ENCODE results near the gene PSMD5. TPM values are rescaled to one million over a fixed set of nuclear protein-coding genes. Genes with fewer than 3 reads are reported as not detected.
"Not testable (repeated sequence)": the region's sequence is repeated elsewhere in the genome, so short reads cannot be mapped to it uniquely, and the experiment has no call there.

Gene PSMD5
- total RNA-seq, 1 donor from 2014 or later: 27.1 TPM

DNA sequence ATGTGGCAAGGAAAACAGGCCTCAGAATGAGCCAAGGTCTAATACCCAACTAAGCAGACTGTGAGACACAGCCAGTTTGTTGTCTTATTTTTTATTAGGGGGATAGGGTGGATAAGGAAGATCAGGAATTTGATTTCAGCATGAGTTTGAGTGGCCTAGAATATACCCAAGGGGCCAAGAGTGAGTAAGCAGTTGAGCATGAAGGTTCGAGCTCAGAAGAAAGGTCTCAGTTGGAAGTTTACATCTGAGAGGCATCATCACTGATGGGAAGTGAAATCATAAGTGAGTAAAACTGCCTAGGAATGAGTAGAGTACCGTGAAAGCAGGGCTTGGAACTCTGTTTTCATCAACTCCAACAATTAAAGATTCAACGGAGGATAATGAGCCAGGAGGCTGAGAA is 12.6 kb downstream of the PSMD5 start:
- Histone ChIP-seq H3K27me3 (ENCODE audit: control insufficient read depth in 3 of 3, insufficient read depth in 3 of 3, low read length in 3 of 3) (no peaks in the 10 kb centered on the region), H3K4me3 (ENCODE audit: low read length in 3 of 3) (no peak overlapping the region), H3K9ac (ENCODE audit: low read depth in 1 of 3, low read length in 3 of 3) (no peak overlapping the region), H3K4me1 (ENCODE audit: control insufficient read depth in 3 of 3, insufficient read depth in 3 of 3, low read length in 3 of 3) (no peaks in the 10 kb centered on the region), H3K9me3 (ENCODE audit: control insufficient read depth in 3 of 3, low read length in 3 of 3) (no peaks in the 10 kb centered on the region), H3K36me3 (ENCODE audit: control insufficient read depth in 3 of 3, insufficient read depth in 3 of 3, low read length in 3 of 3) (peaks cover 23 to 48% (median 44%) of the 10 kb centered on the region in 3 donors), H3K27ac (ENCODE audit: low read depth, low read length) (no peak overlapping the region)

DNA sequence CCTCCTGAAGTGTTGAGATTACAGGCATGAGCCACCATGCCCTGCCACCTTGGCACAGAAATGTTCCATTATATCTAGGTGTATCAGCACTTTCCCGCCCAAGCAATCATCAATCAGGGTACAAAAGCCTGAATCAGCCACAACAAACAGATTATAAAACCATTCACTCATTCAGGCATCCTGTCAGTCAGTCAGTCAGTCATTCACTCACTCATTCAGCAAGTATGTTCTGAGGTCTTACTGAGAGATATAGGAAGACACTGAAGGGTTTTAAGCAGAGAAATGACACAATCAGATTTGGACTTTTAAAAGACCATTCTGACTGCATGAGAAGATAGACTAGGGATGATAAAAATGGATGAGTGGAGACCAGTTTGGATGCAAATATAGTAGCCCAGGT is 13.1 kb downstream of the PSMD5 start:
- Histone ChIP-seq H3K27ac (ENCODE audit: low read depth, low read length) (no peak overlapping the region), H3K4me3 (ENCODE audit: low read length in 3 of 3) (no peak overlapping the region), H3K4me1 (ENCODE audit: control insufficient read depth in 3 of 3, insufficient read depth in 3 of 3, low read length in 3 of 3) (no peaks in the 10 kb centered on the region), H3K27me3 (ENCODE audit: control insufficient read depth in 3 of 3, insufficient read depth in 3 of 3, low read length in 3 of 3) (no peaks in the 10 kb centered on the region), H3K9ac (ENCODE audit: low read depth in 1 of 3, low read length in 3 of 3) (no peak overlapping the region), H3K9me3 (ENCODE audit: control insufficient read depth in 3 of 3, low read length in 3 of 3) (no peaks in the 10 kb centered on the region), H3K36me3 (ENCODE audit: control insufficient read depth in 3 of 3, insufficient read depth in 3 of 3, low read length in 3 of 3) (peaks cover 25 to 47% (median 43%) of the 10 kb centered on the region in 3 donors)

DNA sequence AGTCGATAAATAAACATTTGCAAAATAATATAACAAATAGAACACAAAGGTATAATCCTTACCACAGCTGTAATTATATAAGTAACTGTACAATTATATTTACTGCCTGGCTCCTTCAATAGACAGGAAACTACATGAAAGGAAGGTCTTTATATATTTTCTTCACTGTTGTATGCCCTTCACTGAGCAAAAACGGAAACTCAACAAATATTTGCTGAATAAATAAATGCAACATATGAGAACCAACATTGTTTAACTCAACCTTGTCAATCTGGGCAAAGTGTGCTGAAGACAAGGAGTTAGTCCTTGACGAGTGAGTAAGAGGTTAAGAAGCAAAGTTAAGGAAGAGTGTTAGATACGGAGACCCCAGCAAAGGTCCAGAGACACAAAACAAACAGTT is 22.6 kb downstream of the PSMD5 start:
- H3K9me3 ChIP-seq (ENCODE audit: control insufficient read depth in 3 of 3, low read length in 3 of 3): no peaks in the 10 kb centered on the region
- H3K27ac ChIP-seq (ENCODE audit: low read depth, low read length): no peak overlapping the region
- H3K9ac ChIP-seq (ENCODE audit: low read depth in 1 of 3, low read length in 3 of 3): no peak overlapping the region
- no peaks in the 10 kb centered on the region for H3K27me3 ChIP-seq (ENCODE audit: control insufficient read depth in 3 of 3, insufficient read depth in 3 of 3, low read length in 3 of 3)
- no peak overlapping the region for H3K4me3 ChIP-seq (ENCODE audit: low read length in 3 of 3)
- no peaks in the 10 kb centered on the region for H3K4me1 ChIP-seq (ENCODE audit: control insufficient read depth in 3 of 3, insufficient read depth in 3 of 3, low read length in 3 of 3)
- H3K36me3 ChIP-seq (ENCODE audit: control insufficient read depth in 3 of 3, insufficient read depth in 3 of 3, low read length in 3 of 3): peaks cover 18 to 56% (median 36%) of the 10 kb centered on the region in 3 donors

DNA sequence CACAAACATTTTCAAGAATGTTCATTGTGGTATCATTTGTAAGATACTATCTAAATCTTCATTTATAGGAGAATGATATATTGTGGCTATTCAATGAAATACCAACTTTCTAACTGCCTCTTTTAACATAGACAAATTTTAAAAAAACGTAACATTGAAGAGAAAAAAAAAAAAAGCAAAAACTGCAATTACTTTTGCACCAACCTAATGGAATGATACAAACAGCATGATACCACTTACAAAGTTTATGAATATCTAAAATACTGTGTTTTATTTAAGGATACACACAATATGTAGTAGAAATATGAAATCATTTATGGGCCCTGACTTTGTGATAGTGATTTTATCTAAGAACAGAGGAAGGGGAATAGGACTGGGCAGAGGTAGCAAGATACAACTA is 24.1 kb downstream of the PSMD5 start:
- no peaks in the 10 kb centered on the region for H3K27me3 ChIP-seq (ENCODE audit: control insufficient read depth in 3 of 3, insufficient read depth in 3 of 3, low read length in 3 of 3)
- no peak overlapping the region for H3K27ac ChIP-seq (ENCODE audit: low read depth, low read length)
- no peaks in the 10 kb centered on the region for H3K9me3 ChIP-seq (ENCODE audit: control insufficient read depth in 3 of 3, low read length in 3 of 3)
- no peaks in the 10 kb centered on the region for H3K4me1 ChIP-seq (ENCODE audit: control insufficient read depth in 3 of 3, insufficient read depth in 3 of 3, low read length in 3 of 3)
- H3K36me3 ChIP-seq (ENCODE audit: control insufficient read depth in 3 of 3, insufficient read depth in 3 of 3, low read length in 3 of 3): peaks cover 15 to 44% (median 32%) of the 10 kb centered on the region in 3 donors
- no peak overlapping the region for H3K4me3 ChIP-seq (ENCODE audit: low read length in 3 of 3)
- H3K9ac ChIP-seq (ENCODE audit: low read depth in 1 of 3, low read length in 3 of 3): no peak overlapping the region

DNA sequence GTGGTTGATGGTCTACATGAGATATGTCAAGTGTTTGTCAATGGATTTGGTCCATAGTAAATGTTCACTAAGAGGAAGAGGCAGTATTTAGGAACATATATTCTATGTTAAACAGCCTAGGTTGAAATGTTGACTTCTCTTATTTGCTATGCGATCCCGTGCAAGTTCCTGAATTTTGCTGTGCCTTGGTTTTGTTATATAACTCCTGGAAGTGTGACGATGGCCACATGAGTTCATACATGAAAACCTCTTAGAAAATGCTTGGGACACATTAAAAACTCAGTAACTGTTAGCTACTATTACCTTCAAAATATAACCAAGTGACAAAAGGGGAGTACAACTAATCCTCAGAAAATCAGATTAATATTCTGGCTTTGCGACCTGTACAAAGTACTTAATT is 27.6 kb downstream of the PSMD5 start:
- Histone ChIP-seq H3K27ac (ENCODE audit: low read depth, low read length) (no peak overlapping the region), H3K9me3 (ENCODE audit: control insufficient read depth in 3 of 3, low read length in 3 of 3) (no peaks in the 10 kb centered on the region), H3K4me3 (ENCODE audit: low read length in 3 of 3) (no peak overlapping the region), H3K4me1 (ENCODE audit: control insufficient read depth in 3 of 3, insufficient read depth in 3 of 3, low read length in 3 of 3) (no peaks in the 10 kb centered on the region), H3K36me3 (ENCODE audit: control insufficient read depth in 3 of 3, insufficient read depth in 3 of 3, low read length in 3 of 3) (peaks cover 4 to 19% (median 14%) of the 10 kb centered on the region in 3 donors), H3K9ac (ENCODE audit: low read depth in 1 of 3, low read length in 3 of 3) (no peak overlapping the region), H3K27me3 (ENCODE audit: control insufficient read depth in 3 of 3, insufficient read depth in 3 of 3, low read length in 3 of 3) (no peaks in the 10 kb centered on the region)

DNA sequence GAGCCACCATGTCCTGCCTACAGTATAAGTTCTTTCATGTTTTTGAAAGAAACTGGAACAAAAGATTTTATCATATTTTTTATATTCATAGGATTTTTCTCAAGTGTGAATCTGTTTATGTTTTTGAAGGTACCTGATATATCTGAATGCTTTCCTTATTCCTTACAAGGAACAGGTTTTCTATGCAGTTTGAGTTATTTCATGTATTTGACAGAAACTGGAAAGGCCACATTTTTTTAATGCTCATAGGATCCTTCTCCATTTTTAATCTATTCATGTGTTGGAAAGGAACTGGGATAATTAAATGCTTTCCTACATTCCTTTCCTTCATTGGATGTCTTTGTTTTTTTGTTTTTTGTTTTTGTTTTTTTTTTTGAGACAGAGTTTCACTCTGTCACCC is 33.8 kb downstream of the PSMD5 start:
- peaks cover 0 to 4% (median 4%) of the 10 kb centered on the region in 3 donors for H3K9me3 ChIP-seq (ENCODE audit: control insufficient read depth in 3 of 3, low read length in 3 of 3)
- no peak overlapping the region for H3K27ac ChIP-seq (ENCODE audit: low read depth, low read length)
- H3K27me3 ChIP-seq (ENCODE audit: control insufficient read depth in 3 of 3, insufficient read depth in 3 of 3, low read length in 3 of 3): no peaks in the 10 kb centered on the region
- H3K36me3 ChIP-seq (ENCODE audit: control insufficient read depth in 3 of 3, insufficient read depth in 3 of 3, low read length in 3 of 3): no peaks in the 10 kb centered on the region
- H3K9ac ChIP-seq (ENCODE audit: low read depth in 1 of 3, low read length in 3 of 3): no peak overlapping the region
- no peaks in the 10 kb centered on the region for H3K4me1 ChIP-seq (ENCODE audit: control insufficient read depth in 3 of 3, insufficient read depth in 3 of 3, low read length in 3 of 3)
- no peak overlapping the region for H3K4me3 ChIP-seq (ENCODE audit: low read length in 3 of 3)

DNA sequence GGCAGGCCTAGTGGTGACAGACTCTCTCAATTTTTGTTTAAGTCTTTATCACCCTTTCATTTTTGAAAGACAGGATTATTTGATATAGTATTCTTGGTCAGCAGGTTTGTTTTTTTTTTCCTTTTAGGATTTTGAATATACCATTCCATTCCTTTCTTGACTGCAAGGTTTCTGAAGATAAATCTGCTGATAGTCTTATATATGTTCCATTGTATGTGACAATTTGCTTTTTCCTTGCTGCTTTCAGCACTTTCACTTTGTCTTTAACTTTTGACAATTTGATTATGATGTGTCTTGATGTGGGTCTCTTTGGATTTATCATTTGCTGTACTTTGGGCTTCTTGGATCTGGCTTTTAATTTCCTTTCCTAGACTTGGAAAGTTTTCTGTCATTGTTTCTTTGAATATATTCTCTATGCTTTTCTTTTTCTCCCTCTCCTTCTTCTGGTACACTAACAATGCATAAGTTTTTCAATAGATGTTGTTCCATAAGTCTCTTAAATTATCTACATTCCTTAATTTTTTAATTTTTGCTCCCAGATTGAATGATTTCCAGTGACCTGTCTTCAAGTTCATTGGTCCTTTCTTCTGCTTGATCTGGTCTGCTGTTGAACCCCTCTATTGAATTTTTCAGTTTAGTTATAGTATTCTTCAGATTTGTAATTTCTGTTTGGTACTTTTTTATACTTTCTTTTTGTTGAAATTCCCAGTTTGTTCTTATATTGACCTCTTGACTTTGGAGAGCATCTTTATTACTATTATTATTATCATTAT is 34.9 kb downstream of the PSMD5 start:
- Histone ChIP-seq H3K4me3 (ENCODE audit: low read length in 3 of 3) (no peak overlapping the region), H3K27me3 (ENCODE audit: control insufficient read depth in 3 of 3, insufficient read depth in 3 of 3, low read length in 3 of 3) (no peaks in the 10 kb centered on the region), H3K36me3 (ENCODE audit: control insufficient read depth in 3 of 3, insufficient read depth in 3 of 3, low read length in 3 of 3) (no peaks in the 10 kb centered on the region), H3K9me3 (ENCODE audit: control insufficient read depth in 3 of 3, low read length in 3 of 3) (peaks cover 0 to 4% (median 4%) of the 10 kb centered on the region in 3 donors), H3K27ac (ENCODE audit: low read depth, low read length) (no peak overlapping the region), H3K9ac (ENCODE audit: low read depth in 1 of 3, low read length in 3 of 3) (no peak overlapping the region), H3K4me1 (ENCODE audit: control insufficient read depth in 3 of 3, insufficient read depth in 3 of 3, low read length in 3 of 3) (no peaks in the 10 kb centered on the region)

DNA sequence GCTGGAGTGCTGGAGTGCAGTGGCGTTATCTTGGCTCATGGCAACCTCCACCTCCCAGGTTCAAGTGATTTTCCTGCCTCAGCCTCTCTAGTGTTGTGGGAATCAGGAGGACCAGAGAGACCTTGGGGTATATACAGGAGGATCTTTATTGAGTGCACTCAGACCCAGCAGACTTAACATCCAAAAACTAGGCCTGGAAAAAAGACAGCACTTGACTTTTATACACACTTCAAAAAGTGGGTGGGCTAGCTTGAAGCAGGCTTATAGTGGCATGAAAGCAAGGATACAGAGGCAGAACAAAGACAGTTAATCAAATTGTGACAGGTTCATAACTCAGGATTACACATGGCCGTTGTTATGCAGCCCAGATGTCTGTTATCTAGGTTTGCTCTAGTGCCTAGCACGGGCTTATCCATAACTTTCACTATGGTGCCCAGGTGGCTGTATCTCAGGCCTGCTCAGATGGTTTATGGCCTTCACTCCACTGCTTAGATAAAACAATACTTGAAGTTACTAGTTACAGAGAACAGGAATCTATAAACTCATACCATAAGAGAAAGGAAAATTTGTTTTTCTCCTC is 37.8 kb downstream of the PSMD5 start:
- H3K4me1 ChIP-seq (ENCODE audit: control insufficient read depth in 3 of 3, insufficient read depth in 3 of 3, low read length in 3 of 3); H3K27ac ChIP-seq (ENCODE audit: low read depth, low read length); H3K36me3 ChIP-seq (ENCODE audit: control insufficient read depth in 3 of 3, insufficient read depth in 3 of 3, low read length in 3 of 3); H3K4me3 ChIP-seq (ENCODE audit: low read length in 3 of 3); H3K27me3 ChIP-seq (ENCODE audit: control insufficient read depth in 3 of 3, insufficient read depth in 3 of 3, low read length in 3 of 3); H3K9ac ChIP-seq (ENCODE audit: low read depth in 1 of 3, low read length in 3 of 3); H3K9me3 ChIP-seq (ENCODE audit: control insufficient read depth in 3 of 3, low read length in 3 of 3): not testable (repeated sequence)

DNA sequence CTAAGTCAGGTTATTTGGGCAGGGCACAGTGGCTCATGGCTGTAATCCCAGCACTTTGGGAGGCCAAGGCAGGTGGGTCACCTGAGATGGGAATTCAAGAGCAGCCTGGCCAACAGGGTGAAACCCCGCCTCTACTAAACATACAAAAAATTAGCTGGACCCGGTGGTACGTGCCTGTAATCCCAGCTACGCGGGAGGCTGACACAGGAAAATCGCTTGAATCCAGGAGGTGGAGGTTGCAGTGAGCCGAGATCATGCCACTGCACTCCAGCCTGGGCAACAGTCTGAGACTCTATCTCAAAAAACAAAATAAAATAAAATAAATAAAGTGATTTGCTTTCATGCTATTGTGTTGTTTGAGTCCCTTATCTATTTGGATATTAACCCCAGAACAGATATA is 41.3 kb downstream of the PSMD5 start:
- H3K4me3 ChIP-seq (ENCODE audit: low read length in 3 of 3): no peak overlapping the region
- no peaks in the 10 kb centered on the region for H3K27me3 ChIP-seq (ENCODE audit: control insufficient read depth in 3 of 3, insufficient read depth in 3 of 3, low read length in 3 of 3)
- H3K9ac ChIP-seq (ENCODE audit: low read depth in 1 of 3, low read length in 3 of 3): no peak overlapping the region
- H3K9me3 ChIP-seq (ENCODE audit: control insufficient read depth in 3 of 3, low read length in 3 of 3): no peaks in the 10 kb centered on the region
- no peak overlapping the region for H3K27ac ChIP-seq (ENCODE audit: low read depth, low read length)
- H3K36me3 ChIP-seq (ENCODE audit: control insufficient read depth in 3 of 3, insufficient read depth in 3 of 3, low read length in 3 of 3): peaks cover 0 to 3% (median 0%) of the 10 kb centered on the region in 3 donors
- H3K4me1 ChIP-seq (ENCODE audit: control insufficient read depth in 3 of 3, insufficient read depth in 3 of 3, low read length in 3 of 3): no peaks in the 10 kb centered on the region

DNA sequence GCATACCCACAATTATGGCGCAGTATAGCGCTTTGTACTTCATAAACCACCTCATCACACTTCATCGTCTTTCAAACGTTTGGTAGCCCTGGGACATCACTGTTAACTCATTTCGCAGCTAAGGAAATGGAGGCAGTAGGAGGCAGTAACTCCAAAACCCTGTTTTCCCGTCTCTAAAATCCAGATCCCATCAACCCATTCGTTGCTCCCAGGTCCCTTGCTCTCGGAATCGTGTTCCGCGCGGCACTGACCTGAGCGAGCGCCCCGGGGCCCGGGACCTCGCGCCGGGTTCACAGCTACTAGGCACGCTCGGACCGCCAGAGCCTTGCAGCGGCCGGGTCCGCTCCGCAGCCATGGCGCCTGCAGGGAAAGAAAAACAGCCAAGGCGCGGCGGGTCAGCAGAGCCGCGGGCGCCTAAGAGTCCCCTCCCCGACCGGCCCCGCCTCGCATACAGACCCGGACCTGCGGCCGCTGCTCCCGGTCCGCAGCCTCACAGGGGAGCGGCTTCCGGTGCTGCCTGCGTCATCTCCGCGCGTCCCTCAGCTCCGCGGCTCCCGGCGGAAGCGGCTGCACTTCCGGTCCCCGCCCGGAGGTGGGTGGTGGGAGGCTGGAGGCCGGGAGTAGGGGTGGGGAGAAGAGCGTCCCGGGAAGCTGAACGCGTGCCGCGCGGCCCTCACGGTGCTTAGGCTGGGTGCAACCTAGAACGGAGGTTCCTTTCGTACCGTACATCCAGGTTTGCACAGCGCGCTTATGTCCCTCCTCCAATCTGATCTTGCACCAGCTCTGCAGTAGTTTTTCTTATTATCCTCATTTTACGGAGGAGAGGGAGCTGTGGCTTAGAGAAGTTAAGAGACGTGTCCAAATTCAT is 49.6 kb downstream of the PSMD5 start, which contains the start of gene FBXW2:
Gene FBXW2 (minus strand): TSS at position 519 of the 868 bp plus-strand sequence. CDS start 5,158 bp downstream, outside the sequence.
- H3K36me3 ChIP-seq (ENCODE audit: control insufficient read depth in 3 of 3, insufficient read depth in 3 of 3, low read length in 3 of 3): peaks cover 3 to 9% (median 3%) of the 10 kb centered on the region in 3 donors

More for the DNA sequence above, 49.6 kb downstream of the PSMD5 start, which contains the start of gene FBXW2:
- no peaks in the 10 kb centered on the region for H3K9me3 ChIP-seq (ENCODE audit: control insufficient read depth in 3 of 3, low read length in 3 of 3)
- H3K9ac ChIP-seq (ENCODE audit: low read depth in 1 of 3, low read length in 3 of 3): peak within 1 kb of the TSS; percentile 82 to 97 (median 93)
- peaks cover 18 to 25% (median 23%) of the 10 kb centered on the region in 3 donors for H3K4me1 ChIP-seq (ENCODE audit: control insufficient read depth in 3 of 3, insufficient read depth in 3 of 3, low read length in 3 of 3)
- H3K27me3 ChIP-seq (ENCODE audit: control insufficient read depth in 3 of 3, insufficient read depth in 3 of 3, low read length in 3 of 3): no peaks in the 10 kb centered on the region
- H3K27ac ChIP-seq (ENCODE audit: low read depth, low read length): peak within 1 kb of the TSS; percentile 67
- peak within 1 kb of the TSS; percentile 86 to 97 (median 97) for H3K4me3 ChIP-seq (ENCODE audit: low read length in 3 of 3)

All from skeletal muscle tissue (tissue), 4 donors.